Endothelial cell of umbilical vein (primary cell): ENCODE results near the gene STXBP2. TPM values are rescaled to one million over a fixed set of nuclear protein-coding genes. Genes with fewer than 3 reads are reported as not detected.

ENCODE experiments used
- BruUV-seq: library from RNA; stranded (reverse); fragments of 400-500 nt; replicated peaks from 2 replicates; lab custom pipeline; 2021; lab: Mats Ljungman, UMichigan
- CTCF ChIA-PET: fragments of 300-600, 350-600 bp; sonication (Branson Sonifier 250); formaldehyde crosslinking; loops from one replicate; lab custom pipeline; 2021; ENCODE audit warnings: antibody characterized with exemption, inconsistent platforms; lab: Charles Lee
- POLR2A ChIA-PET: fragments of 300-600, 350-600 bp; sonication (Branson Sonifier 250); formaldehyde crosslinking; loops from one replicate; lab custom pipeline; 2021; ENCODE audit warnings: antibody characterized with exemption, inconsistent platforms; lab: Charles Lee
- DNase-seq: peaks from one replicate; pipeline ENCODE4 v3.0.0-alpha.2; 2011; ENCODE audit warnings: low read depth, low spot score
- FAIRE-seq: peaks from 2 replicates; lab custom pipeline; 2011; peaks lifted over from hg19 to GRCh38; lab: Jason Lieb, UNC
- H2AFZ ChIP-seq: 2 replicates; pipeline ENCODE4 v1.6.0; 2012; ENCODE audit warnings: low read depth, low read length, control low read depth, inconsistent platforms
- H3K27ac ChIP-seq: 2 replicates; pipeline ENCODE4 v1.5.1; 2011; ENCODE audit warnings: low read depth, mild to moderate bottlenecking, control low read depth, low read length, moderate library complexity; ENCODE audit not compliant: insufficient read depth
- H3K27me3 ChIP-seq, 2 experiments: 2 replicates each; pipeline versions ENCODE4 v1.6.0 to v1.6.1; 2011; ENCODE audit warnings: low read length in 2 of 2, mixed read lengths in 1 of 2; ENCODE audit not compliant: control insufficient read depth in 2 of 2, insufficient read depth in 2 of 2
- H3K36me3 ChIP-seq, 2 experiments: 2 replicates in 1 of 2; 3 replicates in 1 of 2; pipeline ENCODE4 v1.5.1; 2011; ENCODE audit warnings: low read length in 2 of 2, mild to moderate bottlenecking in 1 of 2, moderate library complexity in 1 of 2; ENCODE audit not compliant: control insufficient read depth in 2 of 2, insufficient read depth in 2 of 2; ENCODE audit errors: extremely low read depth in 1 of 2
- H3K4me1 ChIP-seq: 3 replicates; pipeline ENCODE4 v1.5.1; 2011; ENCODE audit warnings: mild to moderate bottlenecking, low read length; ENCODE audit not compliant: control insufficient read depth, insufficient read depth; ENCODE audit errors: extremely low read depth
- H3K4me2 ChIP-seq: 2 replicates; pipeline ENCODE4 v1.6.1; 2011; ENCODE audit warnings: low read length, control low read depth, mixed read lengths; ENCODE audit not compliant: insufficient read depth
- H3K4me3 ChIP-seq, 3 experiments: fragments of 200-600 bp in 1 of 3; sonication (generic), shearing (Covaris generic) in 1 of 3; replicated peaks in 1 of 3; 2 replicates each; pipeline ENCODE4 v1.5.1; 2011 to 2016; ENCODE audit warnings: control low read depth in 3 of 3, low read length in 3 of 3, mild to moderate bottlenecking in 2 of 3, inconsistent platforms in 1 of 3, low read depth in 1 of 3, moderate library complexity in 1 of 3; ENCODE audit not compliant: insufficient read depth in 1 of 3
- H3K79me2 ChIP-seq: 2 replicates; pipeline ENCODE4 v1.6.0; 2012; ENCODE audit warnings: low read length, inconsistent platforms; ENCODE audit not compliant: control insufficient read depth, insufficient read depth
- H3K9ac ChIP-seq: replicated peaks from 2 replicates; pipeline ENCODE3; 2011; ENCODE audit warnings: low read length, control low read depth; ENCODE audit not compliant: insufficient read depth; ENCODE audit errors: extremely low read depth
- H3K9me1 ChIP-seq: replicated peaks from 3 replicates; pipeline ENCODE4 v1.6.0; 2011; ENCODE audit warnings: mild to moderate bottlenecking, low read length; ENCODE audit not compliant: control insufficient read depth, insufficient read depth; ENCODE audit errors: extremely low read depth
- H3K9me3 ChIP-seq: replicated peaks from 2 replicates; pipeline ENCODE4 v1.5.1; 2012; ENCODE audit warnings: low read length, inconsistent platforms; ENCODE audit not compliant: control insufficient read depth, insufficient read depth
- H4K20me1 ChIP-seq: replicated peaks from 2 replicates; pipeline ENCODE3; 2011; ENCODE audit warnings: mild to moderate bottlenecking, low read length; ENCODE audit not compliant: control insufficient read depth, insufficient read depth; ENCODE audit errors: extremely low read depth
- CTCF ChIP-seq, 2 donors: IDR thresholded peaks; 1 replicate in 1 of 2; 2 replicates in 1 of 2; pipeline ENCODE4 v1.5.1; 2011; ENCODE audit warnings: low read length in 2 of 2, mild to moderate bottlenecking in 2 of 2, moderate library complexity in 2 of 2, control low read depth in 1 of 2, inconsistent platforms in 1 of 2, low read depth in 1 of 2; ENCODE audit not compliant: insufficient read depth in 1 of 2; ENCODE audit errors: extremely low read depth in 1 of 2
- EZH2 ChIP-seq: IDR thresholded peaks from 2 replicates; pipeline ENCODE4 v1.6.1; 2012; ENCODE audit warnings: borderline replicate concordance, low read depth, mild to moderate bottlenecking, moderate library complexity, low read length, inconsistent platforms; ENCODE audit not compliant: severe bottlenecking
- FOS ChIP-seq: IDR thresholded peaks from 2 replicates; pipeline ENCODE4 v1.6.1; 2011; ENCODE audit warnings: mild to moderate bottlenecking, low read length, moderate library complexity, borderline replicate concordance; ENCODE audit not compliant: insufficient read depth
- GATA2 ChIP-seq: IDR thresholded peaks from 2 replicates; pipeline ENCODE4 v1.7.0; 2011; ENCODE audit warnings: low read depth, mild to moderate bottlenecking, moderate library complexity, mixed read lengths, low read length; ENCODE audit not compliant: insufficient read length, insufficient read depth
- JUN ChIP-seq: IDR thresholded peaks from 2 replicates; pipeline ENCODE4 v1.6.1; 2011; ENCODE audit warnings: borderline replicate concordance, low read depth; ENCODE audit not compliant: insufficient read length, insufficient read depth
- MAX ChIP-seq: IDR thresholded peaks from 2 replicates; pipeline ENCODE4 v1.6.1; 2011; ENCODE audit not compliant: insufficient read depth, insufficient read length
- MYC ChIP-seq: IDR thresholded peaks from one replicate; pipeline ENCODE4 v1.6.1; 2011; ENCODE audit warnings: mild to moderate bottlenecking, low read depth, low read length
- POLR2A ChIP-seq: IDR thresholded peaks from 2 replicates; pipeline ENCODE4 v1.6.1; 2012; ENCODE audit warnings: low read depth, mild to moderate bottlenecking, control low read depth, low read length
- POLR2AphosphoS5 ChIP-seq: IDR thresholded peaks from 2 replicates; pipeline ENCODE4 v1.6.1; 2012; ENCODE audit warnings: low read depth, mild to moderate bottlenecking, control low read depth, low read length, moderate library complexity; ENCODE audit not compliant: insufficient read depth
- dilution Hi-C: fragments of 300-500 bp; cut with MboI; formaldehyde crosslinking; loops from one replicate; pipeline ENCODE4 v1.15.0; 2019; ENCODE audit warnings: low sequenced_read_pairs; ENCODE audit not compliant: extremely low pct_ligation_motif_present
- intact Hi-C: fragments of 100-400 bp; cut with micrococcal nuclease; formaldehyde crosslinking; loops from one replicate; pipeline ENCODE4 v1.10.0; 2022
- polyA plus RNA-seq, 4 experiments: library from polyadenylated mRNA; depleted of rRNA in 3 of 4; stranded (reverse) in 3 of 4; unstranded in 1 of 4; fragments of >200 nt; gene quantifications; 2 replicates each; pipeline versions ENCODE4 v1.2.1 to v1.2.3, GENCODE V29; 2011 to 2012; ENCODE audit warnings: missing spikeins in 1 of 4
- total RNA-seq: library from RNA; stranded (reverse); gene quantifications from 2 replicates; pipeline ENCODE4 v1.2.3, GENCODE V29; 2021

Gene STXBP2
- total and polyA plus RNA-seq, 2 donors (not counting 3 experiments of a cell fraction or from before 2014, with no cell fraction given): 70.0 to 105 TPM

- ChIA-PET CTCF (interaction anchor here (1.5 to 3.3 kb wide), 2 partner anchors 13 to 18 kb away, joined by 5 to 24 read pairs; partner anchors contain the start of gene TRAPPC5), POLR2A (no interaction called here)
- DNase-seq (no peak), FAIRE-seq (no peak)
- Histone ChIP-seq H3K36me3 (no peaks in the 10 kb centered on the region), H3K79me2 (no peaks in the 10 kb centered on the region), H3K27ac (no peak overlapping the region), H3K4me3 (no peak overlapping the region), H3K9me3 (no peaks in the 10 kb centered on the region), H3K27me3 (peaks cover 0 to 2% of the 10 kb centered on the region in 2 experiments), H3K9me1 (no peaks in the 10 kb centered on the region), H2AFZ (no peak overlapping the region), H3K4me2 (no peak overlapping the region), H3K4me1 (no peaks in the 10 kb centered on the region), H3K9ac (no peak overlapping the region), H4K20me1 (no peaks in the 10 kb centered on the region)
- BruUV-seq: no TSS peak
- TF ChIP-seq MYC: no peak
- no peak for TF ChIP-seq MAX
- TF ChIP-seq POLR2A: no peak
- TF ChIP-seq POLR2AphosphoS5: no peak
- no peak for TF ChIP-seq EZH2
- TF ChIP-seq JUN: no peak
- TF ChIP-seq FOS: no peak
- TF ChIP-seq GATA2: no peak
- TF ChIP-seq CTCF (IDR thresholded peaks at IDR 0.05; ENCODE audit: extremely low read depth in 1 of 2, insufficient read depth in 1 of 2, low read depth in 1 of 2, low read length in 2 of 2): no peak
- intact Hi-C loops: no loop called here
- dilution Hi-C loops: no loop called here
These were observed 25.7 kb downstream of the STXBP2 start for GRCh38 chr19:7662657-7663056.
